ENCODE data around the gene LRP1.

LRP1 gene

GRCh38 chr12:57213058-57213715 is 84.9 kb downstream of the LRP1 start:
- TF ChIP-seq POLR2AphosphoS5 (IDR thresholded peaks at IDR 0.05; ENCODE audit: low read depth, low read length) = no peak
- TF ChIP-seq FOXP2 (optimal IDR thresholded peaks at IDR 0.05; ENCODE audit: borderline replicate concordance, extremely low read depth, extremely low read length, insufficient read depth) = no peak
- TF ChIP-seq REST (IDR thresholded peaks at IDR 0.05; ENCODE audit: insufficient read depth in 1 of 2, low read depth in 2 of 2, low read length in 2 of 2) = no peak
- TF ChIP-seq TAF1 (IDR thresholded peaks at IDR 0.05; ENCODE audit: borderline replicate concordance, insufficient read depth, low read length) = no peak
- TF ChIP-seq SIN3A (IDR thresholded peaks at IDR 0.05; ENCODE audit: borderline replicate concordance, insufficient read depth, low read length) = no peak

- TF ChIP-seq FOXP2 (optimal IDR thresholded peaks at IDR 0.05; ENCODE audit: borderline replicate concordance, extremely low read depth, extremely low read length, insufficient read depth) = no peak
- TF ChIP-seq REST (IDR thresholded peaks at IDR 0.05; ENCODE audit: insufficient read depth in 1 of 2, low read depth in 2 of 2, low read length in 2 of 2) = no peak
- TF ChIP-seq TAF1 (IDR thresholded peaks at IDR 0.05; ENCODE audit: borderline replicate concordance, insufficient read depth, low read length) = no peak
- TF ChIP-seq POLR2AphosphoS5 (IDR thresholded peaks at IDR 0.05; ENCODE audit: low read depth, low read length) = no peak
- TF ChIP-seq SIN3A (IDR thresholded peaks at IDR 0.05; ENCODE audit: borderline replicate concordance, insufficient read depth, low read length) = no peak
Observed at GRCh38 chr12:57213763-57214397, 85.6 kb downstream of the LRP1 start.

GRCh38 chr12:57214398-57214781 is 86.1 kb downstream of the LRP1 start:
- TF ChIP-seq TAF1 (IDR thresholded peaks at IDR 0.05; ENCODE audit: borderline replicate concordance, insufficient read depth, low read length) = no peak
- TF ChIP-seq FOXP2 (optimal IDR thresholded peaks at IDR 0.05; ENCODE audit: borderline replicate concordance, extremely low read depth, extremely low read length, insufficient read depth) = no peak

GRCh38 chr12:57215065-57215464 is 86.8 kb downstream of the LRP1 start:
- no peak for TF ChIP-seq TAF1 (IDR thresholded peaks at IDR 0.05; ENCODE audit: borderline replicate concordance, insufficient read depth, low read length)
- no peak for TF ChIP-seq SIN3A (IDR thresholded peaks at IDR 0.05; ENCODE audit: borderline replicate concordance, insufficient read depth, low read length)
- TF ChIP-seq REST (IDR thresholded peaks at IDR 0.05; ENCODE audit: insufficient read depth in 1 of 2, low read depth in 2 of 2, low read length in 2 of 2) = no peak
- no peak for TF ChIP-seq POLR2AphosphoS5 (IDR thresholded peaks at IDR 0.05; ENCODE audit: low read depth, low read length)
- no peak for TF ChIP-seq FOXP2 (optimal IDR thresholded peaks at IDR 0.05; ENCODE audit: borderline replicate concordance, extremely low read depth, extremely low read length, insufficient read depth)

- no peak for TF ChIP-seq TAF1 (IDR thresholded peaks at IDR 0.05; ENCODE audit: borderline replicate concordance, insufficient read depth, low read length)
Observed at GRCh38 chr12:57215668-57216013, 87.4 kb downstream of the LRP1 start.

GRCh38 chr12:57216014-57216911 is 88.0 kb downstream of the LRP1 start, which contains the start of gene NXPH4:
Gene NXPH4, plus strand, starts transcription at chr12:57216794. Its CDS starts 176 bp downstream, at chr12:57216970.
- TF ChIP-seq REST (IDR thresholded peaks at IDR 0.05; ENCODE audit: insufficient read depth in 1 of 2, low read depth in 2 of 2, low read length in 2 of 2) (no peak), POLR2AphosphoS5 (IDR thresholded peaks at IDR 0.05; ENCODE audit: low read depth, low read length) (no peak), TAF1 (IDR thresholded peaks at IDR 0.05; ENCODE audit: borderline replicate concordance, insufficient read depth, low read length) (no peak), FOXP2 (optimal IDR thresholded peaks at IDR 0.05; ENCODE audit: borderline replicate concordance, extremely low read depth, extremely low read length, insufficient read depth) (no peak), SIN3A (IDR thresholded peaks at IDR 0.05; ENCODE audit: borderline replicate concordance, insufficient read depth, low read length) (no peak)

All from PFSK-1 (cell line).